OCI-LY3 (cell line): Measurements from ENCODE around the gene GATA2.

Source experiments
- H2AFZ ChIP-seq: fragments of 200-600, 300-600 bp; shearing (Covaris generic); 2 replicates; pipeline ENCODE4 v1.6.0; 2014; ENCODE audit warnings: antibody characterized with exemption, low read depth, low read length
- H3K27ac ChIP-seq: fragments of 200-600, 300-600 bp; sonication (generic); 2 replicates; pipeline ENCODE4 v1.5.1; 2014; ENCODE audit warnings: mild to moderate bottlenecking, low read length, moderate library complexity, mixed read lengths
- H3K27me3 ChIP-seq: fragments of 200-600, 300-600 bp; sonication (generic); 2 replicates; pipeline ENCODE4 v1.6.1; 2014; ENCODE audit warnings: low read depth, low read length, mixed read lengths
- H3K36me3 ChIP-seq: fragments of 200-600, 300-600 bp; sonication (generic); replicated peaks from 2 replicates; pipeline ENCODE3; 2014; ENCODE audit warnings: low read depth, low read length, mixed read lengths
- H3K4me1 ChIP-seq: fragments of 300-600, 200-600 bp; sonication (generic); 2 replicates; pipeline ENCODE4 v1.6.1; 2014; ENCODE audit warnings: low read length, mixed read lengths
- H3K4me2 ChIP-seq: fragments of 200-600, 300-600 bp; sonication (generic); 2 replicates; pipeline ENCODE4 v1.6.1; 2014; ENCODE audit warnings: low read length, mixed read lengths
- H3K4me3 ChIP-seq: fragments of 300-600, 200-600 bp; sonication (generic); 2 replicates; pipeline ENCODE4 v1.5.1; 2014; ENCODE audit warnings: antibody characterized with exemption, mild to moderate bottlenecking, low read length, moderate library complexity
- H3K79me2 ChIP-seq: fragments of 300-600, 200-600 bp; shearing (Covaris generic); 2 replicates; pipeline ENCODE4 v1.6.1; 2014; ENCODE audit warnings: mild to moderate bottlenecking, low read length, mixed read lengths
- H3K9ac ChIP-seq: fragments of 300-600, 200-600 bp; shearing (Covaris generic); 2 replicates; pipeline ENCODE4 v1.6.0; 2014; ENCODE audit warnings: mild to moderate bottlenecking, low read length, moderate library complexity
- H3K9me3 ChIP-seq: fragments of 200-600, 300-600 bp; shearing (Covaris generic); 2 replicates; pipeline ENCODE4 v1.6.1; 2014; ENCODE audit warnings: low read length, mixed read lengths; ENCODE audit not compliant: insufficient read depth
- H4K20me1 ChIP-seq: fragments of 200-600, 300-600 bp; sonication (generic); 2 replicates; pipeline ENCODE4 v1.6.1; 2016; ENCODE audit warnings: low read length, mixed read lengths; ENCODE audit not compliant: insufficient read depth
- EZH2phosphoT487 ChIP-seq: fragments of 200-600 bp; shearing (Covaris generic); IDR thresholded peaks from 2 replicates; pipeline ENCODE4 v1.6.1; 2018; ENCODE audit warnings: antibody characterized with exemption, mixed run types, low read depth
- TF ChIP-seq, protein P1 (sequence below): fragments of 200-600, 300-600 bp; sonication (generic); IDR thresholded peaks from 2 replicates; pipeline ENCODE4 v1.5.1; 2014; ENCODE audit warnings: antibody characterized with exemption, low read length, low read depth

GATA2 gene

GRCh38 chr3:128484404-128485281 lies 8.4 kb downstream of the GATA2 start:
- Histone ChIP-seq H3K4me2 (no peak overlapping the region), H3K9ac (no peak overlapping the region), H3K4me3 (no peak overlapping the region), H3K4me1 (no peaks in the 10 kb centered on the region), H3K27me3 (peaks cover 24% of the 10 kb centered on the region), H3K27ac (no peak overlapping the region), H3K9me3 (no peaks in the 10 kb centered on the region), H3K36me3 (no peaks in the 10 kb centered on the region), H4K20me1 (no peaks in the 10 kb centered on the region), H3K79me2 (no peaks in the 10 kb centered on the region), H2AFZ (no peak overlapping the region)
- TF ChIP-seq EZH2phosphoT487: no peak
- TF ChIP-seq, protein P1, sequence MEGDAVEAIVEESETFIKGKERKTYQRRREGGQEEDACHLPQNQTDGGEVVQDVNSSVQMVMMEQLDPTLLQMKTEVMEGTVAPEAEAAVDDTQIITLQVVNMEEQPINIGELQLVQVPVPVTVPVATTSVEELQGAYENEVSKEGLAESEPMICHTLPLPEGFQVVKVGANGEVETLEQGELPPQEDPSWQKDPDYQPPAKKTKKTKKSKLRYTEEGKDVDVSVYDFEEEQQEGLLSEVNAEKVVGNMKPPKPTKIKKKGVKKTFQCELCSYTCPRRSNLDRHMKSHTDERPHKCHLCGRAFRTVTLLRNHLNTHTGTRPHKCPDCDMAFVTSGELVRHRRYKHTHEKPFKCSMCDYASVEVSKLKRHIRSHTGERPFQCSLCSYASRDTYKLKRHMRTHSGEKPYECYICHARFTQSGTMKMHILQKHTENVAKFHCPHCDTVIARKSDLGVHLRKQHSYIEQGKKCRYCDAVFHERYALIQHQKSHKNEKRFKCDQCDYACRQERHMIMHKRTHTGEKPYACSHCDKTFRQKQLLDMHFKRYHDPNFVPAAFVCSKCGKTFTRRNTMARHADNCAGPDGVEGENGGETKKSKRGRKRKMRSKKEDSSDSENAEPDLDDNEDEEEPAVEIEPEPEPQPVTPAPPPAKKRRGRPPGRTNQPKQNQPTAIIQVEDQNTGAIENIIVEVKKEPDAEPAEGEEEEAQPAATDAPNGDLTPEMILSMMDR: no peak

GRCh38 chr3:128483657-128484403 lies 9.2 kb downstream of the GATA2 start:
- no peaks in the 10 kb centered on the region for H3K4me1 ChIP-seq
- no peak overlapping the region for H2AFZ ChIP-seq
- no peak for TF ChIP-seq EZH2phosphoT487
- no peak overlapping the region for H3K4me3 ChIP-seq
- H3K36me3 ChIP-seq: no peaks in the 10 kb centered on the region
- H3K27ac ChIP-seq: no peak overlapping the region
- peaks cover 24% of the 10 kb centered on the region for H3K27me3 ChIP-seq
- no peak overlapping the region for H3K9ac ChIP-seq
- H3K79me2 ChIP-seq: no peaks in the 10 kb centered on the region
- H3K9me3 ChIP-seq: no peaks in the 10 kb centered on the region
- H3K4me2 ChIP-seq: no peak overlapping the region
- no peaks in the 10 kb centered on the region for H4K20me1 ChIP-seq

DNA sequence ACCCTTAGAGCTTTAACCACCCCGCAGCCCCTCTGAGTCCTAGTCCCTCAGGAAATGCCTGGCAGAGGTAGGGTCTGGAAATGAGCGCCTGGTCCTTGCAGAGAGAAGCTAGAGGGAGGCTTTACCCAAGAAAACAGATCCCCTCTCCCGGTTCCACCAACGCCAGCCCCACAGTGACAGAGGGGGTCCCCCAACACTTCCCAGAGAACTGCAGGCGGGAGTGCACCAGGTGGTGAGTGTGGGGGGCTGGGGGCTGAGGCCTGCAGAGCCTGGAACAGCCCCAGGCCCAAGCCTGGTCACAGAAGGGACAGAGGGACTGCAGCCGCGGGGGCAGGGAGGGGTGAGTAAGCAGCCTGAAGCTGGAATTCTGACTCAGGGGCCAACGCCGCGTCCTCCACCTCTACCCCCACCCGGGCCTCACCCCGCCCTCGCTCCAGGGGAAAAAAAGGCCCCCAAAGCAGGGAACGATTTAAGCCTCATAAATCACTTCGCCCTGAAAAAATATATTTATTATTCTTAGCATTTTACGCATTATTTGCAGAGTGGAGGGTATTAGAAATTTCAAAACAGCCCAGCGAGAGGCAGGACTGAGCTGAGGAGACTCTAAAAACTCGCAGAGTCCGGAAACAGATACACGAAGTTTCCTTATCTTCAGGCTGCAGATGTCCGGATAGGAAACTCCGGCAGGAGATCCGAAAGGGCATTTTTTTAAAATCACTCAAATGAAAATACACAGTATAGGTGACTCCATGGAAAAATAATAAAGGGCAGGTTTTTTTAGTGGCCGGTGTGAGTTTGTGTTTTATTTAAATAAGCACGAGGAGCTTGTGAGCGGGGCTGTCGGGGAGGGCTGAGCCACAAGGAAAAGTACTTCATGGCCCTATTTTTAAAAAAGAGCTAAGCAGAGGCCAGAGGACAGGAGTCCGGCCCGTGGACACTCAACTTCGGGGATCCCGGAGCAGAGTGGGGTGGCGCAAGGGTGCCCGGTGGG lies 10.0 kb downstream of the GATA2 start:
- no peak overlapping the region for H3K4me2 ChIP-seq
- H4K20me1 ChIP-seq: no peaks in the 10 kb centered on the region
- H3K36me3 ChIP-seq: no peaks in the 10 kb centered on the region
- H2AFZ ChIP-seq: no peak overlapping the region
- TF ChIP-seq, protein P1: no peak
- TF ChIP-seq EZH2phosphoT487: no peak
- no peaks in the 10 kb centered on the region for H3K79me2 ChIP-seq
- H3K9ac ChIP-seq: no peak overlapping the region
- no peaks in the 10 kb centered on the region for H3K4me1 ChIP-seq
- no peak overlapping the region for H3K4me3 ChIP-seq
- H3K27ac ChIP-seq: no peak overlapping the region
- H3K27me3 ChIP-seq: peaks cover 32% of the 10 kb centered on the region
- no peaks in the 10 kb centered on the region for H3K9me3 ChIP-seq

DNA sequence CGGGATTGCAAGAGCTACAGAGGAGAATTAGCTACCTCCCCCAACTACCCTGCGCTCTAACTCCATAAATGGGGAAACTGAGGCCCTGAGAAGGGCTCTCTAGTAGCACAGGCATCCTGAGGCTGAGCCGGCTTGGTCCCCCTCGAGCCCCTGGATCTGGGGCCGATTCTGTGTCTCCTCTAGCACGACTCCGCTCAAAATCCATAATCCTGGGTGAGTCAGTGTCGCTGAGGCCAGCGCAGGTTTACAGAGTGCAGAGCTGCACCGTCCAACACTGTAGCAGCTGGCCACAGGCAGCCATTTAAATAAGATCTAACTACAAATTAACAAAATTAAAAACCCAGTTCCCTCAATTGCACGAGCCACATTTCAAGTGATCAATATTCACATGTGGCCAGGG lies 10.8 kb downstream of the GATA2 start:
- H3K4me1 ChIP-seq: no peaks in the 10 kb centered on the region

More for the DNA sequence above, 10.8 kb downstream of the GATA2 start:
- no peak overlapping the region for H3K4me2 ChIP-seq
- no peak overlapping the region for H3K9ac ChIP-seq
- no peak overlapping the region for H3K4me3 ChIP-seq
- peaks cover 37% of the 10 kb centered on the region for H3K27me3 ChIP-seq
- no peaks in the 10 kb centered on the region for H4K20me1 ChIP-seq
- H3K9me3 ChIP-seq: no peaks in the 10 kb centered on the region
- no peak overlapping the region for H3K27ac ChIP-seq
- no peaks in the 10 kb centered on the region for H3K36me3 ChIP-seq
- TF ChIP-seq EZH2phosphoT487: no peak
- TF ChIP-seq, protein P1: no peak
- no peaks in the 10 kb centered on the region for H3K79me2 ChIP-seq
- H2AFZ ChIP-seq: no peak overlapping the region
